GM23338 (cell line): ENCODE results near the gene MYG1. TPM values are rescaled to one million over a fixed set of nuclear protein-coding genes. Genes with fewer than 3 reads are reported as not detected.
A peak's percentile ranks its signal among the peaks of the same experiment; 100 is the strongest.

Experiments used
- ATAC-seq: fragments of 200-7000 bp; cut with Tn5 transposase; 3 replicates; pipeline ENCODE4 v1.9.1; 2020
- DNase-seq: peaks from one replicate; pipeline ENCODE4 v3.0.0-alpha.2; 2015; ENCODE audit warnings: low spot score
- H2AFZ ChIP-seq: fragments of 200-600 bp; sonication (generic); 2 replicates; pipeline ENCODE4 v1.8.0; 2016; ENCODE audit warnings: antibody characterized with exemption, mild to moderate bottlenecking, moderate library complexity
- H3F3A ChIP-seq: fragments of 200-600 bp; sonication (generic); replicated peaks from 2 replicates; pipeline ENCODE4 v1.8.0; 2017; ENCODE audit warnings: antibody characterized with exemption, mixed run types, low read depth
- H3K27ac ChIP-seq: fragments of 200-600 bp; sonication (generic); 2 replicates; pipeline ENCODE4 v1.6.1; 2016; ENCODE audit warnings: low read depth
- H3K27me3 ChIP-seq: fragments of 200-600 bp; sonication (generic); 2 replicates; pipeline ENCODE4 v1.8.0; 2016; ENCODE audit warnings: mild to moderate bottlenecking, mixed run types, moderate library complexity; ENCODE audit not compliant: insufficient read depth
- H3K36me3 ChIP-seq: fragments of 200-600 bp; sonication (generic); 2 replicates; pipeline ENCODE4 v1.8.0; 2016; ENCODE audit warnings: mild to moderate bottlenecking; ENCODE audit not compliant: insufficient read depth
- H3K4me1 ChIP-seq: fragments of 200-600 bp; sonication (generic); 2 replicates; pipeline ENCODE4 v1.8.0; 2016; ENCODE audit warnings: mild to moderate bottlenecking, moderate library complexity; ENCODE audit not compliant: insufficient read depth
- H3K4me2 ChIP-seq: fragments of 200-600 bp; sonication (generic); 2 replicates; pipeline ENCODE4 v1.7.1; 2017; ENCODE audit warnings: mixed run types
- H3K4me3 ChIP-seq: fragments of 200-600 bp; sonication (generic); 2 replicates; pipeline ENCODE4 v1.6.1; 2016; ENCODE audit warnings: mixed run types
- H3K79me2 ChIP-seq: fragments of 200-600 bp; sonication (generic); replicated peaks from 2 replicates; pipeline ENCODE4 v1.8.0; 2017; ENCODE audit warnings: mild to moderate bottlenecking; ENCODE audit not compliant: insufficient read depth
- H3K9me2 ChIP-seq: fragments of 200-600 bp; sonication (generic); 2 replicates; pipeline ENCODE4 v1.8.0; 2017; ENCODE audit not compliant: insufficient read depth
- H4K20me1 ChIP-seq: fragments of 200-600 bp; sonication (generic); replicated peaks from 2 replicates; pipeline ENCODE4 v1.8.0; 2017; ENCODE audit warnings: mild to moderate bottlenecking; ENCODE audit not compliant: insufficient read depth
- H3K27ac Mint-ChIP-seq: 2 replicates; pipeline ENCODE4 v1.8.0; 2020; ENCODE audit warnings: inconsistent platforms, mild to moderate bottlenecking, moderate library complexity, mixed read lengths
- H3K27me3 Mint-ChIP-seq: 3 replicates; pipeline ENCODE4 v1.8.0; 2022; ENCODE audit warnings: low read depth, mild to moderate bottlenecking, moderate library complexity, mixed read lengths, inconsistent platforms; ENCODE audit not compliant: insufficient read depth, poor library complexity
- H3K36me3 Mint-ChIP-seq: 3 replicates; pipeline ENCODE4 v1.8.0; 2021; ENCODE audit warnings: low read depth, mild to moderate bottlenecking, inconsistent platforms, moderate library complexity, mixed read lengths
- H3K4me1 Mint-ChIP-seq: 3 replicates; pipeline ENCODE4 v1.8.0; 2020; ENCODE audit warnings: mild to moderate bottlenecking, inconsistent platforms, mixed read lengths
- H3K4me3 Mint-ChIP-seq: 3 replicates; pipeline ENCODE4 v1.8.0; 2021; ENCODE audit warnings: moderate library complexity, mild to moderate bottlenecking, inconsistent platforms, mixed read lengths
- H3K9me3 Mint-ChIP-seq: 3 replicates; pipeline ENCODE4 v1.8.0; 2020; ENCODE audit warnings: moderate library complexity, mild to moderate bottlenecking, inconsistent platforms, mixed read lengths
- JUNB ChIP-seq: IDR thresholded peaks from one replicate; pipeline ENCODE4 v1.6.1; 2016; ENCODE audit warnings: antibody characterized with exemption; ENCODE audit not compliant: unreplicated experiment
- NANOG ChIP-seq: IDR thresholded peaks from 2 replicates; pipeline ENCODE4 v1.6.1; 2016; ENCODE audit warnings: antibody characterized with exemption, borderline replicate concordance
- POLR2AphosphoS5 ChIP-seq: IDR thresholded peaks from 2 replicates; pipeline ENCODE4 v1.6.1; 2016; ENCODE audit warnings: antibody characterized with exemption, low read depth
- ZNF114 ChIP-seq: fragments of 250-450 bp; sonication (Bioruptor Pico); IDR thresholded peaks from 2 replicates; pipeline ENCODE4 v1.5.0; 2020; ENCODE audit warnings: mild to moderate bottlenecking, moderate library complexity
- polyA plus RNA-seq: library from polyadenylated mRNA; unstranded; fragments of >200 nt; fragmentation: Nextera tagmentation; extraction: Ambion mirVana; gene quantifications from 2 replicates; pipeline ENCODE4 v1.2.1, GENCODE V29; 2016
- total RNA-seq: library from RNA; depleted of rRNA; stranded (reverse); fragments of >200 nt; shearing (Covaris generic); gene quantifications from 2 replicates; pipeline ENCODE4 v1.2.3, GENCODE V29; 2014
- TF ChIP-seq, protein P1 (sequence below), 2 experiments: fragments of 200-600 bp in 1 of 2; sonication (generic) in 1 of 2; conservative IDR thresholded peaks; 2 replicates each; pipeline versions ENCODE4 v1.5.1 to v1.6.1; 2016 to 2017; ENCODE audit warnings: antibody characterized with exemption in 2 of 2, low read depth in 2 of 2, mild to moderate bottlenecking in 2 of 2, moderate library complexity in 1 of 2
- TF ChIP-seq, protein P2 (sequence below): IDR thresholded peaks from one replicate; pipeline ENCODE4 v1.6.1; 2018; ENCODE audit warnings: antibody characterized with exemption; ENCODE audit not compliant: unreplicated experiment

MYG1 gene
- total and polyA plus RNA-seq, 2 experiments from 2014 or later, result 66.5 to 94.2 TPM

DNA sequence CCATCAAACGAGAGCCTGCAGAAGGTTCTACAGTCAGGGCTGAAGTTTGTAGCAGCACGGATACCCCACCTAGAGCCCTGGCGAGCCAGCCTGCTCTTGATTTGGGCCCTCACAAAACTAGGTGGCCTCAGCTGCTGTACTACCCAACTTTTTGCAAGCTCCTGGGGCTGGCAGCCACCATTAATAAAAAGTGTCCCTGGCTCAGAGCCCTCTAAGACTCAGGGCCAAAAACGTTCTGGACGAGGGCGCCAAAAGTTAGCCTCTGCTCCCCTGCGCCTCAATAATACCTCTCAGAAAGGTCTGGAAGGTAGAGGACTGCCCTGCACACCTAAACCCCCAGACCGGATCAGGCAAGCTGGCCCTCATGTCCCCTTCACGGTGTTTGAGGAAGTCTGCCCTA lies 13.0 kb upstream of the MYG1 start (continued):
- TF ChIP-seq, protein P1, sequence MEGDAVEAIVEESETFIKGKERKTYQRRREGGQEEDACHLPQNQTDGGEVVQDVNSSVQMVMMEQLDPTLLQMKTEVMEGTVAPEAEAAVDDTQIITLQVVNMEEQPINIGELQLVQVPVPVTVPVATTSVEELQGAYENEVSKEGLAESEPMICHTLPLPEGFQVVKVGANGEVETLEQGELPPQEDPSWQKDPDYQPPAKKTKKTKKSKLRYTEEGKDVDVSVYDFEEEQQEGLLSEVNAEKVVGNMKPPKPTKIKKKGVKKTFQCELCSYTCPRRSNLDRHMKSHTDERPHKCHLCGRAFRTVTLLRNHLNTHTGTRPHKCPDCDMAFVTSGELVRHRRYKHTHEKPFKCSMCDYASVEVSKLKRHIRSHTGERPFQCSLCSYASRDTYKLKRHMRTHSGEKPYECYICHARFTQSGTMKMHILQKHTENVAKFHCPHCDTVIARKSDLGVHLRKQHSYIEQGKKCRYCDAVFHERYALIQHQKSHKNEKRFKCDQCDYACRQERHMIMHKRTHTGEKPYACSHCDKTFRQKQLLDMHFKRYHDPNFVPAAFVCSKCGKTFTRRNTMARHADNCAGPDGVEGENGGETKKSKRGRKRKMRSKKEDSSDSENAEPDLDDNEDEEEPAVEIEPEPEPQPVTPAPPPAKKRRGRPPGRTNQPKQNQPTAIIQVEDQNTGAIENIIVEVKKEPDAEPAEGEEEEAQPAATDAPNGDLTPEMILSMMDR (conservative IDR thresholded peaks at IDR 0.05; ENCODE audit: low read depth in 2 of 2), result no peak
- TF ChIP-seq, protein P2, sequence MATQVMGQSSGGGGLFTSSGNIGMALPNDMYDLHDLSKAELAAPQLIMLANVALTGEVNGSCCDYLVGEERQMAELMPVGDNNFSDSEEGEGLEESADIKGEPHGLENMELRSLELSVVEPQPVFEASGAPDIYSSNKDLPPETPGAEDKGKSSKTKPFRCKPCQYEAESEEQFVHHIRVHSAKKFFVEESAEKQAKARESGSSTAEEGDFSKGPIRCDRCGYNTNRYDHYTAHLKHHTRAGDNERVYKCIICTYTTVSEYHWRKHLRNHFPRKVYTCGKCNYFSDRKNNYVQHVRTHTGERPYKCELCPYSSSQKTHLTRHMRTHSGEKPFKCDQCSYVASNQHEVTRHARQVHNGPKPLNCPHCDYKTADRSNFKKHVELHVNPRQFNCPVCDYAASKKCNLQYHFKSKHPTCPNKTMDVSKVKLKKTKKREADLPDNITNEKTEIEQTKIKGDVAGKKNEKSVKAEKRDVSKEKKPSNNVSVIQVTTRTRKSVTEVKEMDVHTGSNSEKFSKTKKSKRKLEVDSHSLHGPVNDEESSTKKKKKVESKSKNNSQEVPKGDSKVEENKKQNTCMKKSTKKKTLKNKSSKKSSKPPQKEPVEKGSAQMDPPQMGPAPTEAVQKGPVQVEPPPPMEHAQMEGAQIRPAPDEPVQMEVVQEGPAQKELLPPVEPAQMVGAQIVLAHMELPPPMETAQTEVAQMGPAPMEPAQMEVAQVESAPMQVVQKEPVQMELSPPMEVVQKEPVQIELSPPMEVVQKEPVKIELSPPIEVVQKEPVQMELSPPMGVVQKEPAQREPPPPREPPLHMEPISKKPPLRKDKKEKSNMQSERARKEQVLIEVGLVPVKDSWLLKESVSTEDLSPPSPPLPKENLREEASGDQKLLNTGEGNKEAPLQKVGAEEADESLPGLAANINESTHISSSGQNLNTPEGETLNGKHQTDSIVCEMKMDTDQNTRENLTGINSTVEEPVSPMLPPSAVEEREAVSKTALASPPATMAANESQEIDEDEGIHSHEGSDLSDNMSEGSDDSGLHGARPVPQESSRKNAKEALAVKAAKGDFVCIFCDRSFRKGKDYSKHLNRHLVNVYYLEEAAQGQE, result no peak
- no peak for TF ChIP-seq JUNB
- TF ChIP-seq NANOG, result no peak
- TF ChIP-seq ZNF114 (CRISPR knock-in tag), result no peak

GRCh38 chr12:53287741-53288216 lies 11.7 kb upstream of the MYG1 start:
- no peak overlapping the region for H3K4me2 ChIP-seq
- no peaks in the 10 kb centered on the region for H3K9me2 ChIP-seq
- Mint-ChIP-seq H3K4me3 (no peak overlapping the region), H3K27ac (peak overlapping the region; percentile 39; the same call in 1 of the 2 replicates), H3K27me3 (peaks cover 5% of the 10 kb centered on the region), H3K9me3 (no peaks in the 10 kb centered on the region), H3K36me3 (peaks cover 79% of the 10 kb centered on the region), H3K4me1 (peaks cover 4% of the 10 kb centered on the region; the same call in 2 of the 3 replicates)
- no peaks in the 10 kb centered on the region for H3K79me2 ChIP-seq
- H3K4me3 ChIP-seq, result no peak overlapping the region
- no peaks in the 10 kb centered on the region for H3K27me3 ChIP-seq
- no peaks in the 10 kb centered on the region; the same call in none of the 2 replicates for H4K20me1 ChIP-seq
- H2AFZ ChIP-seq, result no peak overlapping the region
- no peaks in the 10 kb centered on the region for H3K4me1 ChIP-seq
- TF ChIP-seq, protein P1 (conservative IDR thresholded peaks at IDR 0.05; ENCODE audit: low read depth in 2 of 2), result peak; percentile 83 to 94
- TF ChIP-seq POLR2AphosphoS5, result no peak
- peak; percentile 89 for DNase-seq
- H3F3A ChIP-seq, result peaks cover 14% of the 10 kb centered on the region; the same call in 1 of the 2 replicates
- H3K36me3 ChIP-seq, result peaks cover 33% of the 10 kb centered on the region
- peak; percentile 98 for ATAC-seq
- H3K27ac ChIP-seq, result no peak overlapping the region
